ENCODE measurements around the gene FBRSL1. TPM values are rescaled to one million over a fixed set of nuclear protein-coding genes. Genes with fewer than 3 reads are reported as not detected.

FBRSL1 gene
- total and polyA plus RNA-seq, 2 of the 8 experiments (the other 6 are each of a cell fraction or from before 2014, with no cell fraction given) = 18.4 to 109 TPM

GRCh38 chr12:132495629-132496357, 5.8 kb downstream of the FBRSL1 start (continued):
- TF ChIP-seq TCF12 (IDR thresholded peaks at IDR 0.05; ENCODE audit: low read depth, low read length) (no peak), GABPA (IDR thresholded peaks at IDR 0.05; ENCODE audit: borderline replicate concordance, insufficient read depth, low read length) (no peak)
